T-helper 2 cell treated with Interferon-gamma antibody and Interleukin-4, amounts not matched to agents 5 μg/mL and 100 μg/mL, for 36 hours (primary cell): Measurements from ENCODE around the gene ATP13A2.

Experiments
- DNase-seq: peaks from one replicate; pipeline ENCODE4 v3.0.0; 2021; ENCODE audit warnings: low spot score
- H3K27ac Mint-ChIP-seq: one replicate; pipeline ENCODE4 v1.8.0; 2021; ENCODE audit warnings: mild to moderate bottlenecking, mixed read lengths
- H3K27me3 Mint-ChIP-seq: one replicate; pipeline ENCODE4 v1.8.0; 2021; ENCODE audit warnings: low read depth, mixed read lengths
- H3K36me3 Mint-ChIP-seq: one replicate; pipeline ENCODE4 v1.8.0; 2021; ENCODE audit warnings: low read depth, mixed read lengths
- H3K4me1 Mint-ChIP-seq: one replicate; pipeline ENCODE4 v1.8.0; 2021; ENCODE audit warnings: low read depth, mixed read lengths
- H3K4me3 Mint-ChIP-seq: one replicate; pipeline ENCODE4 v1.8.0; 2022; ENCODE audit warnings: mild to moderate bottlenecking, moderate library complexity, mixed read lengths
- H3K9me3 Mint-ChIP-seq: one replicate; pipeline ENCODE4 v1.8.0; 2021; ENCODE audit warnings: mixed read lengths

The ATP13A2 gene

DNA sequence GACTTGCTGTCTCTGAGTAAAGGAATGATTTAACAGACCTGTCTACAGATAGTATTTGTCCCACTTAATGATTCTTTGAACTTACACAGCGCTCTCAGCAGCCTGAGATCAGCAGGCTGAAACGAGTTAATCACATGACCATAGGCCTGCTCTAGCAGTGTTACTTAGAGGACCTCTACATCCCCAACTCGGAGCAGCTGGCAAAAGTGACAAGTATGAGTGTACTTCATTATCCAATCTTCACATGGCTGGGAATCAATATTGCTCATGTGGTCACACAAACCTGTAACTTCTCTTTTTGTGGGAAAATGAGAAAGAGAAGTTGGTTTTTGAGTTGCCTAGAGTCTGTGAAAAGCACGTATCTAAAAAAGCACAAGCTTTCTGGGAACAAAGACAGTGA lies 11.4 kb upstream of the ATP13A2 start:
- Mint-ChIP-seq H3K4me1 (peaks cover 8% of the 10 kb centered on the region), H3K27me3 (no peaks in the 10 kb centered on the region), H3K4me3 (no peak overlapping the region), H3K36me3 (peaks cover 50% of the 10 kb centered on the region), H3K27ac (no peak overlapping the region), H3K9me3 (no peaks in the 10 kb centered on the region)
- no peak for DNase-seq

- no peaks in the 10 kb centered on the region for H3K9me3 Mint-ChIP-seq
- DNase-seq = no peak
- H3K36me3 Mint-ChIP-seq = peaks cover 45% of the 10 kb centered on the region
- no peak overlapping the region for H3K4me3 Mint-ChIP-seq
- no peak overlapping the region for H3K27ac Mint-ChIP-seq
- peaks cover 8% of the 10 kb centered on the region for H3K4me1 Mint-ChIP-seq
- no peaks in the 10 kb centered on the region for H3K27me3 Mint-ChIP-seq
Observed at GRCh38 chr1:17021896-17022295, 10.2 kb upstream of the ATP13A2 start.

GRCh38 chr1:17020502-17020901 lies 8.8 kb upstream of the ATP13A2 start:
- no peaks in the 10 kb centered on the region for H3K27me3 Mint-ChIP-seq
- H3K4me3 Mint-ChIP-seq = no peak overlapping the region
- H3K36me3 Mint-ChIP-seq = peaks cover 43% of the 10 kb centered on the region
- no peaks in the 10 kb centered on the region for H3K9me3 Mint-ChIP-seq
- DNase-seq = no peak
- H3K4me1 Mint-ChIP-seq = peaks cover 8% of the 10 kb centered on the region
- no peak overlapping the region for H3K27ac Mint-ChIP-seq

- peak overlapping the region; percentile 65 for H3K27ac Mint-ChIP-seq
- H3K27me3 Mint-ChIP-seq = no peaks in the 10 kb centered on the region
- no peak for DNase-seq
- no peak overlapping the region for H3K4me3 Mint-ChIP-seq
- H3K36me3 Mint-ChIP-seq = peaks cover 37% of the 10 kb centered on the region
- H3K9me3 Mint-ChIP-seq = no peaks in the 10 kb centered on the region
- peaks cover 8% of the 10 kb centered on the region for H3K4me1 Mint-ChIP-seq
Observed at GRCh38 chr1:17018849-17019248, 7.1 kb upstream of the ATP13A2 start.

DNA sequence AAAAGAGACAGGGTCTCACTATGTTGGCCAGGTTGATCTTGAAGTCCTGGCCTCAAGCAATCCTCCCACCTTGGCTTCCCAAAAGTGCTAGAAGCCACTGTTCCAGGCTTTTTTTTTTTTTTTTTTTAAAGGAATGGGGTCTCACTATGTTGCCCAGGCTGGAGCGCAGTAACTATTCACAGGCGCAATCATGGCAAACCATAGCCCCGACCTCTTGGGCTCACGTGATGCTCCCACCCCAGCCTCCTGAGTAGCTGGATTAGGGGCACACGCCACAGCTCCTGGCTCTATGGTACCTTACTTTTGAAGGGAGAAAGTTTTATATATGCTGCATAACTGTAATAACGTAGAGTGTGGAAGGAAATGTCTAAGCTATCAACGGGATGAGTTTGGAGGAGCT lies 5.7 kb upstream of the ATP13A2 start:
- no peak for DNase-seq
- no peak overlapping the region for H3K4me3 Mint-ChIP-seq
- H3K36me3 Mint-ChIP-seq = peaks cover 27% of the 10 kb centered on the region
- no peak overlapping the region for H3K27ac Mint-ChIP-seq
- H3K27me3 Mint-ChIP-seq = no peaks in the 10 kb centered on the region
- no peaks in the 10 kb centered on the region for H3K9me3 Mint-ChIP-seq
- H3K4me1 Mint-ChIP-seq = peaks cover 8% of the 10 kb centered on the region

GRCh38 chr1:17016317-17016661 lies 4.6 kb upstream of the ATP13A2 start:
- no peak for DNase-seq
- Mint-ChIP-seq H3K36me3 (peaks cover 22% of the 10 kb centered on the region), H3K4me1 (peaks cover 11% of the 10 kb centered on the region), H3K9me3 (no peaks in the 10 kb centered on the region), H3K4me3 (no peak overlapping the region), H3K27ac (no peak overlapping the region), H3K27me3 (no peaks in the 10 kb centered on the region)

GRCh38 chr1:17014671-17015567 lies 3.2 kb upstream of the ATP13A2 start:
- Mint-ChIP-seq H3K9me3 (no peaks in the 10 kb centered on the region), H3K4me3 (no peak overlapping the region), H3K4me1 (peaks cover 23% of the 10 kb centered on the region), H3K27ac (no peak overlapping the region), H3K36me3 (peaks cover 15% of the 10 kb centered on the region), H3K27me3 (no peaks in the 10 kb centered on the region)
- no peak for DNase-seq

- Mint-ChIP-seq H3K36me3 (peaks cover 4% of the 10 kb centered on the region), H3K9me3 (no peaks in the 10 kb centered on the region), H3K4me1 (peaks cover 15% of the 10 kb centered on the region), H3K4me3 (no peak overlapping the region), H3K27me3 (no peaks in the 10 kb centered on the region), H3K27ac (peak overlapping the region; percentile 36)
- no peak for DNase-seq
Observed at GRCh38 chr1:17013491-17014320, 2.0 kb upstream of the ATP13A2 start.

DNA sequence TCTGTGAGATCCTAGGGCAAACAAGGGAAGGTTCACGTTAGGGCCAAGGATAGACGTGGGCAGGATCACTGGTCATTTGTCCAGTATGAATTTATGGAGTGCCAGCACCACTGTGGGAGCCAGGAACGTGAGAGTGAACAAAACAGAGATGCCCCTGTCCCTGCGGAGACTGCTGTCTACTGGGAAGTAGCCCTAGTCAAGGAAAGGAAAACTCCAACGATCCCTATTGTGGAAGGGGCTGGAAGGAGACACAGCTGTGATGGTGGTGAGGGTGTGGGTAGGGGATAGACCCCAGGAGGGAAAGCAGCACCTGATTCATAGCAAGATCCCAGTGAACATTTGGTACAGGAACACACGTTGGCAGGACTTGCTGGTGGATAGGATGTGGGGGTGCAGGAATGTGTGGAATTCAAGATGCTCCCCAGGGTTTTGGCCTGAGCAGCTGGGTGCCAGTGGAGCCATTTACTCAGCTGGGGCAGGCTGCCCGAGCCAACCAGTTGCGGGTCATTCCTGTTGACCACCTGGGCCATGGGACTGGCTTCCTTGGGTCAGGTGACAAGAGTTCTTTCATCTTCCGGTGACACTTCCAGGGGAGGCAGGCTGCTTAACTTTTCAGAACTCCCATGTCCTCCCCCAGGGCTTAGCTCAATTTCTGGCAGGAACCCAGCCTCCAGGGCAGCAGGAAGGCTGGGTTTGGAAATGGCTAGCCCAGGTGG lies 1.2 kb upstream of the ATP13A2 start:
- Mint-ChIP-seq H3K4me1 (peaks cover 15% of the 10 kb centered on the region), H3K27me3 (no peaks in the 10 kb centered on the region), H3K27ac (peak overlapping the region; percentile 55), H3K36me3 (no peaks in the 10 kb centered on the region), H3K9me3 (no peaks in the 10 kb centered on the region), H3K4me3 (no peak overlapping the region)
- DNase-seq = no peak

GRCh38 chr1:17011092-17011438 lies 663 bp downstream of the ATP13A2 start:
- H3K9me3 Mint-ChIP-seq = no peaks in the 10 kb centered on the region
- no peak for DNase-seq
- H3K27ac Mint-ChIP-seq = peak overlapping the region; percentile 57
- H3K4me1 Mint-ChIP-seq = peaks cover 15% of the 10 kb centered on the region
- no peaks in the 10 kb centered on the region for H3K36me3 Mint-ChIP-seq
- H3K4me3 Mint-ChIP-seq = peak overlapping the region; percentile 85
- no peaks in the 10 kb centered on the region for H3K27me3 Mint-ChIP-seq

GRCh38 chr1:17009706-17010105 lies 2.0 kb downstream of the ATP13A2 start:
- Mint-ChIP-seq H3K27ac (no peak overlapping the region), H3K9me3 (no peaks in the 10 kb centered on the region)
- no peak for DNase-seq

DNA sequence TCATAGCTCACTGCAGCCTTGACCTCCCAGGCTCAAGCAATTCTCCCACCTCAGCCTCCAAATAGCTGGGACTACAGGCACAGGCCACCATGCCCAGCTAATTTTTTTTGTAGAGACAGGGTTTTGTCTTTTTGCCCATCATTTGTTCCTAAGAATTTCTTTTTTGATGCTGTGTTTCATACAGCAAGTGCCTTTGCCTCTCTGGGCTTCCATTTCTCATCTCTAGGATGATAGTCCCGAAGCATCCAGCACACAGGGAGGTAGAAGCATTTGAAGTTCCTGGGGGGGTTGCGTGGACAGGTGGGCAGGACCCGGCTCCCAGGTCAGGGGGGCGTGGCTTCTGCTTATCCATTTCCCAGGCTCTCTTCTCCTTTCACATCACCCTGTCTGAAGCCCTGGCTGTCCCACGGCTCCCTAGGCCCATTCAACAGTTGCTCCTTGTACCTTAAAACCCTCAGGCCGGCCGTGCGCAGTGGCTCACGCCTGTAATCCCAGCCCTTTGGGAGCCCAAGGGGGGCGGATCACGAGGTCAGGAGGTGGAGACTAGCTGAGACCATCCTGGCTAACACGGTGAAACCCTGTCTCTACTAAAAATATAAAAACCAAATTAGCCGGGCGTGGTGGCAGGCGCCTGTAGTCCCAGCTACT lies 3.4 kb downstream of the ATP13A2 start:
- H3K27me3 Mint-ChIP-seq = no peaks in the 10 kb centered on the region
- peaks cover 15% of the 10 kb centered on the region for H3K4me1 Mint-ChIP-seq
- peaks cover 4% of the 10 kb centered on the region for H3K36me3 Mint-ChIP-seq
- H3K9me3 Mint-ChIP-seq = no peaks in the 10 kb centered on the region
- H3K4me3 Mint-ChIP-seq = no peak overlapping the region
- no peak overlapping the region for H3K27ac Mint-ChIP-seq
- no peak for DNase-seq

More at GRCh38 chr1:17009706-17010105, 2.0 kb downstream of the ATP13A2 start:
- H3K4me1 Mint-ChIP-seq = peaks cover 15% of the 10 kb centered on the region
- peak overlapping the region; percentile 7 for H3K4me3 Mint-ChIP-seq
- H3K36me3 Mint-ChIP-seq = no peaks in the 10 kb centered on the region
- H3K27me3 Mint-ChIP-seq = no peaks in the 10 kb centered on the region

- no peaks in the 10 kb centered on the region for H3K27me3 Mint-ChIP-seq
- peaks cover 15% of the 10 kb centered on the region for H3K4me1 Mint-ChIP-seq
- H3K9me3 Mint-ChIP-seq = no peaks in the 10 kb centered on the region
- DNase-seq = no peak
- H3K27ac Mint-ChIP-seq = no peak overlapping the region
- peaks cover 4% of the 10 kb centered on the region for H3K36me3 Mint-ChIP-seq
- H3K4me3 Mint-ChIP-seq = no peak overlapping the region
Observed at GRCh38 chr1:17007121-17007520, 4.6 kb downstream of the ATP13A2 start.
